GOT3 (cell line): ENCODE data around the gene HHLA2.

Experiments
- DNase-seq: peaks from one replicate; lab custom pipeline; 2025; ENCODE audit warnings: mixed read lengths; lab: John Stamatoyannopoulos, UW

Gene HHLA2

GRCh38 chr3:108298056-108298455 is 1.7 kb downstream of the HHLA2 start:
- DNase-seq = no peak

- DNase-seq = no peak
Measured at GRCh38 chr3:108300103-108300849, 3.9 kb downstream of the HHLA2 start.

- DNase-seq = no peak
Measured at GRCh38 chr3:108301695-108302404, 5.5 kb downstream of the HHLA2 start.

GRCh38 chr3:108302570-108302969 is 6.2 kb downstream of the HHLA2 start:
- DNase-seq = no peak

GRCh38 chr3:108305484-108306172 is 9.3 kb downstream of the HHLA2 start:
- no peak for DNase-seq

GRCh38 chr3:108311797-108312196 is 15.4 kb downstream of the HHLA2 start:
- no peak for DNase-seq

- DNase-seq = no peak
Measured at GRCh38 chr3:108312656-108313055, 16.3 kb downstream of the HHLA2 start.

GRCh38 chr3:108315767-108316301 is 19.5 kb downstream of the HHLA2 start:
- no peak for DNase-seq

- DNase-seq = no peak
Measured at GRCh38 chr3:108319428-108320082, 23.2 kb downstream of the HHLA2 start.

GRCh38 chr3:108320746-108321350 is 24.5 kb downstream of the HHLA2 start:
- no peak for DNase-seq

GRCh38 chr3:108322352-108322751 is 26.0 kb downstream of the HHLA2 start:
- no peak for DNase-seq

GRCh38 chr3:108324177-108324576 is 27.8 kb downstream of the HHLA2 start:
- DNase-seq = no peak

- DNase-seq = no peak
Measured at GRCh38 chr3:108327168-108327567, 30.8 kb downstream of the HHLA2 start.

GRCh38 chr3:108328821-108329486 is 32.6 kb downstream of the HHLA2 start:
- no peak for DNase-seq

GRCh38 chr3:108329508-108329907 is 33.2 kb downstream of the HHLA2 start:
- DNase-seq = no peak

- DNase-seq = no peak
Measured at GRCh38 chr3:108329947-108330346, 33.6 kb downstream of the HHLA2 start.

- DNase-seq = no peak
Measured at GRCh38 chr3:108331792-108332191, 35.4 kb downstream of the HHLA2 start.

- no peak for DNase-seq
Measured at GRCh38 chr3:108333961-108334360, 37.6 kb downstream of the HHLA2 start.

GRCh38 chr3:108334701-108335100 is 38.4 kb downstream of the HHLA2 start:
- no peak for DNase-seq

- no peak for DNase-seq
Measured at GRCh38 chr3:108338901-108339545, 42.7 kb downstream of the HHLA2 start.

- DNase-seq = no peak
Measured at GRCh38 chr3:108341911-108342310, 45.6 kb downstream of the HHLA2 start.
